COLO829 (cell line): ENCODE measurements around the gene ZNF177.
"Not testable (repeated sequence)": the region's sequence is repeated elsewhere in the genome, so short reads cannot be mapped to it uniquely, and the experiment has no call there.

Experiments
- DNase-seq: peaks from one replicate; pipeline ENCODE4 v3.0.0; 2012; ENCODE audit warnings: low spot score

ZNF177 gene

GRCh38 chr19:9362905-9363304, at the start of gene ZNF177:
ZNF177 (plus strand) TSS chr19:9363013; CDS start chr19:9378312, 15,299 bp downstream.
- DNase-seq = no peak

GRCh38 chr19:9313756-9314155, 49.1 kb upstream of the ZNF177 start:
- DNase-seq = no peak

- DNase-seq = no peak
These were observed 41.5 kb upstream of the ZNF177 start for GRCh38 chr19:9321338-9321737.

- not testable (repeated sequence) for DNase-seq
These were observed 41.1 kb upstream of the ZNF177 start for GRCh38 chr19:9321756-9322155.

GRCh38 chr19:9322201-9322600, 40.6 kb upstream of the ZNF177 start:
- not testable (repeated sequence) for DNase-seq

GRCh38 chr19:9323557-9323918, 39.3 kb upstream of the ZNF177 start:
- peak; percentile 59 for DNase-seq

GRCh38 chr19:9323919-9324583, 38.8 kb upstream of the ZNF177 start, which contains the start of gene ZNF559:
ZNF559 (plus strand) TSS chr19:9324179; CDS start chr19:9338550, 14,371 bp downstream.
- peak; percentile 95 for DNase-seq

- DNase-seq = no peak
These were observed 38.2 kb upstream of the ZNF177 start for GRCh38 chr19:9324584-9324962.

GRCh38 chr19:9329999-9330398, 32.8 kb upstream of the ZNF177 start:
- no peak for DNase-seq

- no peak for DNase-seq
These were observed 20.1 kb upstream of the ZNF177 start for GRCh38 chr19:9342610-9343304.

GRCh38 chr19:9345005-9345404, 17.8 kb upstream of the ZNF177 start:
- DNase-seq = no peak

- no peak for DNase-seq
These were observed 14.6 kb upstream of the ZNF177 start for GRCh38 chr19:9348253-9348652.

GRCh38 chr19:9348671-9349070, 14.1 kb upstream of the ZNF177 start:
- no peak for DNase-seq

- no peak for DNase-seq
These were observed 10.3 kb upstream of the ZNF177 start for GRCh38 chr19:9352505-9352904.

- DNase-seq = no peak
These were observed 9.8 kb upstream of the ZNF177 start for GRCh38 chr19:9353011-9353410.

GRCh38 chr19:9354651-9355050, 8.2 kb upstream of the ZNF177 start:
- DNase-seq = no peak

- DNase-seq = no peak
These were observed 8.2 kb downstream of the ZNF177 start for GRCh38 chr19:9370738-9371619.

- DNase-seq = no peak
These were observed 18.6 kb downstream of the ZNF177 start for GRCh38 chr19:9381361-9381785.

- DNase-seq = peak; percentile 81
These were observed 44.1 kb downstream of the ZNF177 start for GRCh38 chr19:9406798-9407352.

GRCh38 chr19:9407827-9408226, 45.0 kb downstream of the ZNF177 start:
- no peak for DNase-seq

GRCh38 chr19:9413240-9413954, 50.6 kb downstream of the ZNF177 start:
- DNase-seq = no peak

GRCh38 chr19:9427941-9428340, 65.1 kb downstream of the ZNF177 start:
- DNase-seq = no peak
